Endothelial cell (in vitro differentiated cells): ENCODE results near the gene C1orf226. TPM values are rescaled to one million over a fixed set of nuclear protein-coding genes. Genes with fewer than 3 reads are reported as not detected.
A peak's percentile ranks its signal among the peaks of the same experiment; 100 is the strongest.

ENCODE experiments used
- DNase-seq: peaks from one replicate; pipeline ENCODE4 v3.0.0; 2021; ENCODE audit warnings: low spot score
- H3K27ac Mint-ChIP-seq: one replicate; pipeline ENCODE4 v1.8.0; 2021; ENCODE audit warnings: mixed read lengths, inconsistent platforms; ENCODE audit not compliant: unreplicated experiment
- H3K27me3 Mint-ChIP-seq: one replicate; pipeline ENCODE4 v1.8.0; 2021; ENCODE audit warnings: mild to moderate bottlenecking, moderate library complexity, mixed read lengths, inconsistent platforms; ENCODE audit not compliant: unreplicated experiment
- H3K36me3 Mint-ChIP-seq: one replicate; pipeline ENCODE4 v1.8.0; 2021; ENCODE audit warnings: mild to moderate bottlenecking, low read depth, mixed read lengths, inconsistent platforms; ENCODE audit not compliant: unreplicated experiment
- H3K4me1 Mint-ChIP-seq: one replicate; pipeline ENCODE4 v1.8.0; 2021; ENCODE audit warnings: mild to moderate bottlenecking, mixed read lengths, inconsistent platforms; ENCODE audit not compliant: unreplicated experiment
- H3K4me3 Mint-ChIP-seq: one replicate; pipeline ENCODE4 v1.8.0; 2021; ENCODE audit warnings: mild to moderate bottlenecking, mixed read lengths, inconsistent platforms; ENCODE audit not compliant: unreplicated experiment
- H3K9me3 Mint-ChIP-seq: one replicate; pipeline ENCODE4 v1.8.0; 2021; ENCODE audit warnings: mixed read lengths, inconsistent platforms; ENCODE audit not compliant: unreplicated experiment
- CTCF ChIP-seq: fragments of 200-600 bp; sonication (generic); IDR thresholded peaks from one replicate; pipeline ENCODE4 v1.5.0; 2021; ENCODE audit warnings: antibody characterized with exemption; ENCODE audit not compliant: unreplicated experiment
- total RNA-seq: library from RNA; stranded (reverse); fragmentation: NEBNext Ultra II Directional; extraction: Animal tissue kit (Norgen Biotek cat#: 25700); gene quantifications from one replicate; pipeline ENCODE4 v1.2.1, GENCODE V29; 2021; ENCODE audit not compliant: unreplicated experiment

The C1orf226 gene
- total RNA-seq, 1 donor from 2014 or later = 28.2 TPM

DNA sequence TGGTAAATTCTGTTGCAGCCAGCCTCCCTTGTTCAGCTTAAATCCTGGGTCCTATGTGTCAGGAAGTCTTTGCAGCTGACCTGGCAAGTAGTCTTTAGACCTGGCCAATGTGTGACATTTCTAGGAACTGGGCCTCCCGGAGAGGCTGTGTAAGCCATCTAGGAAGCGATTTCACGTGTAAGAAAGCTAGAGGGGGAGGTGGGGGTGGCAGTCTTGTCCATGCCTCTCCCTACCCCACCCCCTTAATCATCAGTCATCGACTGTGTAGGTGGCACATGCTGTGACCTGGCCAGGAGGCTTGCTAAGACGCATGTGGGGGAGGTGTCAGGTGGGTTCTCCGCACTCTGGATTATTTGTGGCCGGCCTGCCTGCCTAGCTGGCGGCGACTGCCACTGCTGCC is 8.4 kb downstream of the C1orf226 start:
- Mint-ChIP-seq H3K4me3 (no peak overlapping the region), H3K9me3 (no peaks in the 10 kb centered on the region), H3K36me3 (peaks cover 13% of the 10 kb centered on the region), H3K27me3 (peaks cover 2% of the 10 kb centered on the region), H3K27ac (no peak overlapping the region), H3K4me1 (peaks cover 56% of the 10 kb centered on the region)
- TF ChIP-seq CTCF = no peak
- DNase-seq = no peak

DNA sequence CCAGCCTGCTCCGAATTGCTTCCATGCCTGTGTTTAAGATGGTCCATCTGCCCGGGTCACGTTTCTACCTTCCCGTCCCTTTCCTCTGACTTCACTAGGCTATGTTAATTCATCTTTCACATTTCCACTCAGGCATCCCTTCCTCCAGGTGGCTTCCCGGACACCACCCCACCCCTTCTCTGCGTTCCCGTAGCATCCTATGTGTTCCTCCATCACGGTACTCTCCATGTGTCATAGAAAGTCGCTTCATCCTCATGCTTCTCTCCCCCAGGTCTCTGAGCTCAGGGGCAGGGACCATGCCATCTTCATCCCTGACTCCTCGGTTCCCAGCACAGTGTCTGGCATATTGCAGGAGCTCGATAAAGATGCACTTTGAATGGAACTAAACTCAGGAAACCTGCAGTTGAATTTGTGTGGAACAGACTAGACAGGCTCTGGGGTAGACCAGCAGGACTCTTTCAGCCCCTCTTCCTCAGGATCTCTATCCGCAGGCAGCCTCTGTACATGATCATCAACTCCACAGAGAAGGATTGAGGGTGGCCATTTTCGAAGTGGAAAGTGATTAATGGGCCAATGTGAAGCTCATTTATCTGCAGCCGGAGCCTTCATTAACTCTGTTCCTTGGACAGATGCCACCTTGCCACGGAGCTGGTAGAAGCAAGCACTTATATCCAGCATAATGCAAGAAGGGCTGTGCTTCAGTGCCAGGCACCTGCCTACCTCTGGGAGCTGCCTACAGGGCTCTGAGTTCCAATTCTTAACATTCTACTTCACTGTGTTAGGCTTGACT is 9.1 kb downstream of the C1orf226 start:
- Mint-ChIP-seq H3K27me3 (peaks cover 2% of the 10 kb centered on the region), H3K4me3 (no peak overlapping the region), H3K27ac (peak overlapping the region; percentile 26), H3K36me3 (peaks cover 8% of the 10 kb centered on the region), H3K9me3 (no peaks in the 10 kb centered on the region), H3K4me1 (peaks cover 51% of the 10 kb centered on the region)
- no peak for TF ChIP-seq CTCF
- no peak for DNase-seq

DNA sequence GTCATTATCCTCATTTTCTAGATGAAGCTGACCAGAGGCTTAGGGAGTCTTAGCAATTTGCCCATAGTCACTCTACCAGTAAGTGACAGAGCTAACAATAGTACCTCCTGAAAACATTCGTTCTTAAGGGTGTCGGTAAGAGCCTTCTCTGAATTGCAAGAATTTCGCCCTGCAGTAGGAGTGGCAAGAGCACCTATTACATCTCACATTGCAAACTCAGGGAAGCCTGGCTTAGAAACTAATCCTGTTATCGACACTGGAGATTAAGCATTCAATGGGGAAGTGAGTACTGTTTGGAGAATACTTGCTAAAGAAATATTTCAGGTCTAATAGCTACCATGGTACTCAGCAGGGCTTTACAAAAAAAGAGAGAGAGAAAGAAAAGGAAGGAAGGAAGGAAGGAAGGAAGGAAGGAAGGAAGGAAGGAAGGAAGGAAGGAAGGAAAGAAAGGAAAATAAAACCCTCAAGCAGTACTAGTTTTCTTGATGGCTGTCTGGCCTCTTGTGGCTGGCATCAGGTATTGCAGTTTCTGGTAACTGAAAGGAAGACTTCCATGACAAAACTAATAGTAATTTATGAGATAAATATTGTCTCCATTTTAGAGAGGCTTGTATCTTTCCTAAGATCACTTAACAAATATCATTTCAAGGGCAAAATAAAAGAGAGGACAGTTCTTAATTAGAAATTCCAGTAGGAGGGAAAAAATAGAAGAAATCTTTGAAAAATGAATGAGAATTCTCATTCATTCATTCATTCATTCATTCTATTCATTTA is 10.4 kb downstream of the C1orf226 start:
- peaks cover under 1% of the 10 kb centered on the region for H3K36me3 Mint-ChIP-seq
- no peaks in the 10 kb centered on the region for H3K9me3 Mint-ChIP-seq
- peaks cover 2% of the 10 kb centered on the region for H3K27me3 Mint-ChIP-seq
- DNase-seq = no peak
- peak; percentile 80 for TF ChIP-seq CTCF
- no peak overlapping the region for H3K4me3 Mint-ChIP-seq
- H3K27ac Mint-ChIP-seq = no peak overlapping the region
- H3K4me1 Mint-ChIP-seq = peaks cover 44% of the 10 kb centered on the region

DNA sequence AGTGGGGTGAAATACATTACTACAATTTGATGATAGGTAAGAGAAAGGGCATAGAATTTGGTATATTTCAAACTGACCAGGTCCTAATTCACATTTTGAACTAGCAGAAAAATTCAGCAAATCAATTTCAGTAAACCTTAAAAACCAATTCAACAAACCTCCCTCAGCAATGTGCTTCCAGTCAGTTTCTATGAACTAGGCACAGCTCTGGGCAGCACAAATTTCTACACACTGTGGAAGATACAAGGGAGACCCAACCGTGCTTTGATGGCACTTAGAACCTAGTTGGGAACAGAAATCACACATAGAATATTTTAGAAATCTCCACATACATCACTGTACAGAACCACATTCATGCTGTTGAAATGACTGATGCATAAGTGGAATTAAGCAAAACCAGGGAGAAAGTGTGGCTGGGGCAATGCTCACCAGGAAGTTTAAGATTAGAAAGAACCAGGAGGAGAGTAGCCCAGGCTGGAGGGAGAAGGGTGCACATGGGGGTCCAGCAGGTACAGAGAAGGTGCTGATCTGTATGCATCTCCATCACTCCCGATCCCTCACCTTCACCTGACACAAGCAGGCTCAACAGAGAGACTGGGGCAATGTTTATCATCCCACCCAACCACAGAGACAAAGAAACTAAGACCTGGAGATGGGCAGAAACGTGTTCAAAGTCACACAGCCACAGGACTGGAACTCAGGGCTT is 14.8 kb downstream of the C1orf226 start:
- H3K27ac Mint-ChIP-seq = no peak overlapping the region
- peaks cover 18% of the 10 kb centered on the region for H3K4me1 Mint-ChIP-seq
- TF ChIP-seq CTCF = no peak
- no peak for DNase-seq
- H3K4me3 Mint-ChIP-seq = no peak overlapping the region
- no peaks in the 10 kb centered on the region for H3K36me3 Mint-ChIP-seq
- H3K9me3 Mint-ChIP-seq = no peaks in the 10 kb centered on the region
- H3K27me3 Mint-ChIP-seq = no peaks in the 10 kb centered on the region
